ENCODE data around the gene PLEKHH1.

Gene PLEKHH1

DNA sequence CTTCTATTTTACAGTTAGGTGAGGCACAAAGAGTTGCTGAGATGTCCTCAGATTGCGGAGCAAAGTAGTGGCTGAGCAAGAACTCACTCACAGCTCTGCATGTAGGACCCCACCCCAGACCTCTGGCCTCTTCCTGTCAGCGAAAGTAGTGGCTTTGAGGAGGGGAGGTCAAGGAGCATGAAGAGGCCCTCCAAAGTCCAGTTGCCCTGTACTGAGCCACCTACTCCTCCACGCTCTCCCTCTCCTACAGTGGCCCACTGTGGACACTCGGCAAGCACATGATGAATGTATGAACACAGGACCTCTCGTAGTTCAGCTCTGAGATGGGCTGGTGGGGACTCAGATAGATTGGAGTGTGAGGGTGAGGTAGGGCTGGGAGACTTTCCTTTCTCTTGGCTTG, 5.3 kb upstream of the PLEKHH1 start:
- TF ChIP-seq, protein P1, sequence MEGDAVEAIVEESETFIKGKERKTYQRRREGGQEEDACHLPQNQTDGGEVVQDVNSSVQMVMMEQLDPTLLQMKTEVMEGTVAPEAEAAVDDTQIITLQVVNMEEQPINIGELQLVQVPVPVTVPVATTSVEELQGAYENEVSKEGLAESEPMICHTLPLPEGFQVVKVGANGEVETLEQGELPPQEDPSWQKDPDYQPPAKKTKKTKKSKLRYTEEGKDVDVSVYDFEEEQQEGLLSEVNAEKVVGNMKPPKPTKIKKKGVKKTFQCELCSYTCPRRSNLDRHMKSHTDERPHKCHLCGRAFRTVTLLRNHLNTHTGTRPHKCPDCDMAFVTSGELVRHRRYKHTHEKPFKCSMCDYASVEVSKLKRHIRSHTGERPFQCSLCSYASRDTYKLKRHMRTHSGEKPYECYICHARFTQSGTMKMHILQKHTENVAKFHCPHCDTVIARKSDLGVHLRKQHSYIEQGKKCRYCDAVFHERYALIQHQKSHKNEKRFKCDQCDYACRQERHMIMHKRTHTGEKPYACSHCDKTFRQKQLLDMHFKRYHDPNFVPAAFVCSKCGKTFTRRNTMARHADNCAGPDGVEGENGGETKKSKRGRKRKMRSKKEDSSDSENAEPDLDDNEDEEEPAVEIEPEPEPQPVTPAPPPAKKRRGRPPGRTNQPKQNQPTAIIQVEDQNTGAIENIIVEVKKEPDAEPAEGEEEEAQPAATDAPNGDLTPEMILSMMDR (IDR thresholded peaks at IDR 0.05; ENCODE audit: control insufficient read depth, extremely low read depth, insufficient read depth), result no peak

GRCh38 chr14:67528276-67528675, 4.8 kb upstream of the PLEKHH1 start:
- no peak overlapping the region for H3K4me3 ChIP-seq (ENCODE audit: low read depth, low read length)
- DNase-seq (ENCODE audit: low read depth), result no peak
- TF ChIP-seq, protein P1 (IDR thresholded peaks at IDR 0.05; ENCODE audit: control insufficient read depth, extremely low read depth, insufficient read depth), result no peak

More for the DNA sequence above, 5.3 kb upstream of the PLEKHH1 start:
- DNase-seq (ENCODE audit: low read depth), result no peak
- H3K4me3 ChIP-seq (ENCODE audit: low read depth, low read length), result no peak overlapping the region

- TF ChIP-seq, protein P1 (IDR thresholded peaks at IDR 0.05; ENCODE audit: control insufficient read depth, extremely low read depth, insufficient read depth), result no peak
- peak; percentile 94 for DNase-seq (ENCODE audit: low read depth)
- no peak overlapping the region for H3K4me3 ChIP-seq (ENCODE audit: low read depth, low read length)
Measured at GRCh38 chr14:67529947-67530935, 2.8 kb upstream of the PLEKHH1 start.

DNA sequence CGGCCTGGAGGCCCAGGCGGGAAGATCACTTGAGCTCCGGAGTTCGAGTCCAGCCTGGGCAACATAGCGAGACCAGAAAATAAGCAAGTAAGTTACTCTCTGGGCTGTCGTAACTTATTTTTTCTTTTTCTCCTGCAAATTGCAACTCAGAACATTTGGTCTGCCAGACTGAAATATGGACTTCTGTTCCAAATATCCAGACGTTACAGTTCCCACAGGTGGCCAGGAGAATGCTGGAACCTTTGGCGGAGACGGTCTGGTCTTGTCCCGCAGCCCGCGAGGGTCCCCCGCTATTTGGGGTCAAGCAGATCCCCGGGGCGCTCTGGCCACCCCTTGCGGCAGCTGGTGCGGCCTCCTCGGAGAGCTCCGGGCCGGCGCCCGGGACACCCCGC, 488 bp upstream of the PLEKHH1 start:
- no peak for DNase-seq (ENCODE audit: low read depth)
- TF ChIP-seq, protein P1 (IDR thresholded peaks at IDR 0.05; ENCODE audit: control insufficient read depth, extremely low read depth, insufficient read depth), result no peak

DNA sequence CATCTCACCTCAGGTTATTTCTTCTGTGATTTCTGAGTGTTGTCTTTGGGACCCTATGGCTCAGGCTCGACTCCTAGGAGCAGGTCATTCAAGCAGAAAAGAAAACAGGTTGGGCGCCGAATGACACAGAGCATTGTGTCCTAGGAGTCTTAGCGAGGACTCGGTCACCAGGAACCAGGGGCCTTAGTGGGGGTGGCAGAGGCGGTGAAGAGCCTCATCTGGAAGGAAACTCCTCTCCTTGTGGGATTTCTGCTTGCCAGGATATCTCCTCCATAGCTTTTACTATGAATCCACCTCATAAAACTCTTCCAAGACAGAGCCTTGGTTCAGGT, 630 bp downstream of the PLEKHH1 start:
- DNase-seq (ENCODE audit: low read depth), result no peak
- peak overlapping the region; percentile 61 for H3K4me3 ChIP-seq (ENCODE audit: low read depth, low read length)
- TF ChIP-seq, protein P1 (IDR thresholded peaks at IDR 0.05; ENCODE audit: control insufficient read depth, extremely low read depth, insufficient read depth), result no peak

More for the DNA sequence above, 488 bp upstream of the PLEKHH1 start:
- peak overlapping the region; percentile 61 for H3K4me3 ChIP-seq (ENCODE audit: low read depth, low read length)

GRCh38 chr14:67536087-67536486, 3.0 kb downstream of the PLEKHH1 start:
- DNase-seq (ENCODE audit: low read depth), result no peak
- H3K4me3 ChIP-seq (ENCODE audit: low read depth, low read length), result no peak overlapping the region
- TF ChIP-seq, protein P1 (IDR thresholded peaks at IDR 0.05; ENCODE audit: control insufficient read depth, extremely low read depth, insufficient read depth), result no peak
